Measurements from ENCODE around the gene FAM32A.

The FAM32A gene

GRCh38 chr19:16199275-16199932 lies 14.2 kb downstream of the FAM32A start:
- Histone ChIP-seq H3K27me3 (ENCODE audit: insufficient read depth, low read length) (no peaks in the 10 kb centered on the region), H3K4me3 (ENCODE audit: low read length) (no peak overlapping the region), H3K4me1 (ENCODE audit: insufficient read depth, low read length) (peaks cover 12% of the 10 kb centered on the region), H2AFZ (ENCODE audit: low read depth, low read length) (no peak overlapping the region), H3K9me3 (ENCODE audit: low read length) (no peaks in the 10 kb centered on the region), H3K36me3 (ENCODE audit: insufficient read depth, low read length) (peaks cover 37% of the 10 kb centered on the region)

- Histone ChIP-seq H3K36me3 (ENCODE audit: insufficient read depth, low read length) (peaks cover 43% of the 10 kb centered on the region), H3K4me1 (ENCODE audit: insufficient read depth, low read length) (peaks cover 12% of the 10 kb centered on the region), H3K4me3 (ENCODE audit: low read length) (no peak overlapping the region), H3K9me3 (ENCODE audit: low read length) (no peaks in the 10 kb centered on the region), H3K27me3 (ENCODE audit: insufficient read depth, low read length) (no peaks in the 10 kb centered on the region), H2AFZ (ENCODE audit: low read depth, low read length) (no peak overlapping the region)
Measured at GRCh38 chr19:16200038-16201010, 15.1 kb downstream of the FAM32A start.

GRCh38 chr19:16201011-16201391 lies 15.8 kb downstream of the FAM32A start:
- Histone ChIP-seq H2AFZ (ENCODE audit: low read depth, low read length) (no peak overlapping the region), H3K9me3 (ENCODE audit: low read length) (no peaks in the 10 kb centered on the region), H3K4me3 (ENCODE audit: low read length) (no peak overlapping the region), H3K36me3 (ENCODE audit: insufficient read depth, low read length) (peaks cover 50% of the 10 kb centered on the region), H3K27me3 (ENCODE audit: insufficient read depth, low read length) (no peaks in the 10 kb centered on the region), H3K4me1 (ENCODE audit: insufficient read depth, low read length) (peaks cover 12% of the 10 kb centered on the region)

- peaks cover 57% of the 10 kb centered on the region for H3K36me3 ChIP-seq (ENCODE audit: insufficient read depth, low read length)
- no peak overlapping the region for H3K4me3 ChIP-seq (ENCODE audit: low read length)
- H3K27me3 ChIP-seq (ENCODE audit: insufficient read depth, low read length): no peaks in the 10 kb centered on the region
- no peak overlapping the region for H2AFZ ChIP-seq (ENCODE audit: low read depth, low read length)
- H3K4me1 ChIP-seq (ENCODE audit: insufficient read depth, low read length): no peaks in the 10 kb centered on the region
- no peaks in the 10 kb centered on the region for H3K9me3 ChIP-seq (ENCODE audit: low read length)
Measured at GRCh38 chr19:16202320-16203255, 17.4 kb downstream of the FAM32A start.

GRCh38 chr19:16203256-16204004 lies 18.2 kb downstream of the FAM32A start:
- no peak overlapping the region for H2AFZ ChIP-seq (ENCODE audit: low read depth, low read length)
- peaks cover 64% of the 10 kb centered on the region for H3K36me3 ChIP-seq (ENCODE audit: insufficient read depth, low read length)
- no peaks in the 10 kb centered on the region for H3K4me1 ChIP-seq (ENCODE audit: insufficient read depth, low read length)
- no peaks in the 10 kb centered on the region for H3K9me3 ChIP-seq (ENCODE audit: low read length)
- no peak overlapping the region for H3K4me3 ChIP-seq (ENCODE audit: low read length)
- H3K27me3 ChIP-seq (ENCODE audit: insufficient read depth, low read length): no peaks in the 10 kb centered on the region

GRCh38 chr19:16204005-16204294 lies 18.7 kb downstream of the FAM32A start:
- Histone ChIP-seq H3K4me1 (ENCODE audit: insufficient read depth, low read length) (no peaks in the 10 kb centered on the region), H3K9me3 (ENCODE audit: low read length) (no peaks in the 10 kb centered on the region), H3K4me3 (ENCODE audit: low read length) (no peak overlapping the region), H3K27me3 (ENCODE audit: insufficient read depth, low read length) (no peaks in the 10 kb centered on the region), H3K36me3 (ENCODE audit: insufficient read depth, low read length) (peaks cover 70% of the 10 kb centered on the region), H2AFZ (ENCODE audit: low read depth, low read length) (no peak overlapping the region)

GRCh38 chr19:16205205-16206045 lies 20.2 kb downstream of the FAM32A start:
- Histone ChIP-seq H3K36me3 (ENCODE audit: insufficient read depth, low read length) (peaks cover 77% of the 10 kb centered on the region), H3K4me3 (ENCODE audit: low read length) (no peak overlapping the region)

GRCh38 chr19:16206046-16206605 lies 20.9 kb downstream of the FAM32A start:
- Histone ChIP-seq H3K4me3 (ENCODE audit: low read length) (no peak overlapping the region), H3K36me3 (ENCODE audit: insufficient read depth, low read length) (peaks cover 73% of the 10 kb centered on the region), H3K4me1 (ENCODE audit: insufficient read depth, low read length) (no peaks in the 10 kb centered on the region), H3K27me3 (ENCODE audit: insufficient read depth, low read length) (no peaks in the 10 kb centered on the region), H2AFZ (ENCODE audit: low read depth, low read length) (no peak overlapping the region), H3K9me3 (ENCODE audit: low read length) (peaks cover 7% of the 10 kb centered on the region)

More at GRCh38 chr19:16205205-16206045, 20.2 kb downstream of the FAM32A start:
- peaks cover 3% of the 10 kb centered on the region for H3K9me3 ChIP-seq (ENCODE audit: low read length)
- H3K27me3 ChIP-seq (ENCODE audit: insufficient read depth, low read length): no peaks in the 10 kb centered on the region
- no peak overlapping the region for H2AFZ ChIP-seq (ENCODE audit: low read depth, low read length)
- H3K4me1 ChIP-seq (ENCODE audit: insufficient read depth, low read length): no peaks in the 10 kb centered on the region

- no peak overlapping the region for H2AFZ ChIP-seq (ENCODE audit: low read depth, low read length)
- peaks cover 74% of the 10 kb centered on the region for H3K36me3 ChIP-seq (ENCODE audit: insufficient read depth, low read length)
- no peaks in the 10 kb centered on the region for H3K4me1 ChIP-seq (ENCODE audit: insufficient read depth, low read length)
- H3K4me3 ChIP-seq (ENCODE audit: low read length): no peak overlapping the region
- H3K9me3 ChIP-seq (ENCODE audit: low read length): peaks cover 11% of the 10 kb centered on the region
- no peaks in the 10 kb centered on the region for H3K27me3 ChIP-seq (ENCODE audit: insufficient read depth, low read length)
Measured at GRCh38 chr19:16206637-16207036, 21.4 kb downstream of the FAM32A start.

GRCh38 chr19:16207063-16207462 lies 21.9 kb downstream of the FAM32A start:
- Histone ChIP-seq H3K9me3 (ENCODE audit: low read length) (peaks cover 11% of the 10 kb centered on the region), H3K27me3 (ENCODE audit: insufficient read depth, low read length) (no peaks in the 10 kb centered on the region), H2AFZ (ENCODE audit: low read depth, low read length) (no peak overlapping the region), H3K36me3 (ENCODE audit: insufficient read depth, low read length) (peaks cover 71% of the 10 kb centered on the region), H3K4me3 (ENCODE audit: low read length) (no peak overlapping the region), H3K4me1 (ENCODE audit: insufficient read depth, low read length) (no peaks in the 10 kb centered on the region)

- no peak overlapping the region for H3K4me3 ChIP-seq (ENCODE audit: low read length)
- peaks cover 11% of the 10 kb centered on the region for H3K9me3 ChIP-seq (ENCODE audit: low read length)
- no peaks in the 10 kb centered on the region for H3K27me3 ChIP-seq (ENCODE audit: insufficient read depth, low read length)
- no peak overlapping the region for H2AFZ ChIP-seq (ENCODE audit: low read depth, low read length)
- H3K36me3 ChIP-seq (ENCODE audit: insufficient read depth, low read length): peaks cover 71% of the 10 kb centered on the region
- no peaks in the 10 kb centered on the region for H3K4me1 ChIP-seq (ENCODE audit: insufficient read depth, low read length)
Measured at GRCh38 chr19:16207490-16208025, 22.3 kb downstream of the FAM32A start.

Measured in neuron (in vitro differentiated cells).